Muscle layer of duodenum (tissue), 2 donors: ENCODE results near the gene ARID1B.
"Not testable (repeated sequence)": the region's sequence is repeated elsewhere in the genome, so short reads cannot be mapped to it uniquely, and the experiment has no call there.

Experiments used
- H3K27ac ChIP-seq: one replicate; pipeline ENCODE4 v1.7.0; 2013; ENCODE audit warnings: mild to moderate bottlenecking, low read length
- H3K27me3 ChIP-seq: one replicate; pipeline ENCODE4 v1.7.0; 2013; ENCODE audit warnings: low read depth, mild to moderate bottlenecking, control low read depth, low read length
- H3K36me3 ChIP-seq, 2 donors: one replicate each; pipeline ENCODE4 v1.7.0; 2013; ENCODE audit warnings: low read length in 2 of 2, control low read depth in 1 of 2, mild to moderate bottlenecking in 1 of 2; ENCODE audit not compliant: insufficient read depth in 2 of 2, control insufficient read depth in 1 of 2
- H3K4me1 ChIP-seq, 2 donors: one replicate each; pipeline ENCODE4 v1.7.0; 2013; ENCODE audit warnings: low read length in 2 of 2, mild to moderate bottlenecking in 2 of 2, control low read depth in 1 of 2, moderate library complexity in 1 of 2; ENCODE audit not compliant: insufficient read depth in 2 of 2, control insufficient read depth in 1 of 2
- H3K4me3 ChIP-seq, 2 donors: one replicate each; pipeline ENCODE4 v1.7.0; 2013; ENCODE audit warnings: low read length in 2 of 2, low read depth in 1 of 2, mild to moderate bottlenecking in 1 of 2
- H3K9me3 ChIP-seq, 2 donors: one replicate each; pipeline ENCODE4 v1.7.0; 2013; ENCODE audit warnings: low read length in 2 of 2, control low read depth in 1 of 2, mild to moderate bottlenecking in 1 of 2; ENCODE audit not compliant: control insufficient read depth in 1 of 2
- donor health status: healthy.

ARID1B gene

DNA sequence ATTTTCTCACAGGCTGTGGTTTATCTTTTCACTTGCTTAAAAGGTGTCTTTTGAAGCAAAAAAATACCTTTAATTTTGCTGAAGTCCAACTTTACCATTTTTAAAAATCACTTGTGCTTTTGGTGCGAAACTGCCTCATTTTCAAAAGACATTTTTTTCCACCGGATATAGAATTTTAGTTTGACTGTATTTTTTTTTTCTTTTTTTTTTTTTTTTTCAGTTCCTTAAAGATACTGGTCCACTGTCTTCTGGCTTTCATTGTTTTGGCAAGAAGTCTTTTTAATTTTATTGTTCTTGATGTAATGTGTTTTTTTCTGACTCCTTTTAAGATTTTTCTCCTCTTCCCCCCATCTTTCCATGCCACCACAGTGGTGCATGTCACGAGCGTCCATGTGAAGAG lies 198.2 kb downstream of the ARID1B start:
- H3K36me3 ChIP-seq = no peaks in the 10 kb centered on the region
- H3K4me1 ChIP-seq = peaks cover 5 to 26% of the 10 kb centered on the region in 2 donors
- no peaks in the 10 kb centered on the region for H3K27me3 ChIP-seq
- H3K27ac ChIP-seq = no peak overlapping the region
- no peak overlapping the region for H3K4me3 ChIP-seq
- no peaks in the 10 kb centered on the region for H3K9me3 ChIP-seq

DNA sequence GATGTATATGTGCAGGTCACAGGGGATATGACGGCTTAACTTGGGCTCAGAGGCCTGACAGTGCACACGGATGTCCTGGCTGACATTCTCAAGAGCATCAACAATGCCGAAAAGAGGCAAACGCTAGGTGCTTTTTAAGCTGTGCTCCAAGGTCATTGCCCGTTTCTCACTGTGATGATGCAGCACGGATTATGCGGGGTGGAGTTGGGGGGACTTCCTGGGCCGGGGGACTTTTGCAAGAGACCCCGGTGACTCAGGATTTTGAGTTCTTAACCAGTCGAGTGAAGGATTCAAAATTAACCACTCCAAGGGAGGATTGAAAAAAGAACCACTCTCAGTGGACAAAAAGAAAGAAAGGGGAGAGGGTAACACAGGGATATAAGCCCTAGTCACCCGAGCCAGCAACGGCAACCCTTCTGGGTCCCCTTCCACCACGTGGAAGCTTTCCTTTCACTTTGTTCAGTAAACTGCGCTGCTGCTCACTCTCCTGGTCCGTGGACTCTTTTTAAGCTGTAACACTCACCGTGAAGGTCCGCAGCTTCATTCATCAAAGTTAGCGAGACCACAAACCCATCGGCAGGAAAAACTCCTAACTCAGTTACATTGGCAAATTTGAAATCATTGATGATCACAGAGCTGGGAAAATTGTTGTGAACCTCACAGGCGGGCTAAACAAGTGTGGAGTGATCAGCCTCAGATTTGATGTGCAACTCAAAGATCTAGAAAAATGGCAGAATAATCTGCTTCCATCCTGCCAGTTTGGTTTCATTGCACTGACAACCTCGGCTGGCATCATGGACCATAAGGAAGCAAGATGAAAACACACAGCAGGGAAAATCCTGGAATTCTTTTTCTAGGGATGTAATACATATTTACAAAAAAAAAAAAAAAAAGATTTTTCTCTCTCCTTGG lies 199.3 kb downstream of the ARID1B start:
- no peak overlapping the region for H3K27ac ChIP-seq
- peaks cover 5 to 22% of the 10 kb centered on the region in 2 donors for H3K4me1 ChIP-seq

DNA sequence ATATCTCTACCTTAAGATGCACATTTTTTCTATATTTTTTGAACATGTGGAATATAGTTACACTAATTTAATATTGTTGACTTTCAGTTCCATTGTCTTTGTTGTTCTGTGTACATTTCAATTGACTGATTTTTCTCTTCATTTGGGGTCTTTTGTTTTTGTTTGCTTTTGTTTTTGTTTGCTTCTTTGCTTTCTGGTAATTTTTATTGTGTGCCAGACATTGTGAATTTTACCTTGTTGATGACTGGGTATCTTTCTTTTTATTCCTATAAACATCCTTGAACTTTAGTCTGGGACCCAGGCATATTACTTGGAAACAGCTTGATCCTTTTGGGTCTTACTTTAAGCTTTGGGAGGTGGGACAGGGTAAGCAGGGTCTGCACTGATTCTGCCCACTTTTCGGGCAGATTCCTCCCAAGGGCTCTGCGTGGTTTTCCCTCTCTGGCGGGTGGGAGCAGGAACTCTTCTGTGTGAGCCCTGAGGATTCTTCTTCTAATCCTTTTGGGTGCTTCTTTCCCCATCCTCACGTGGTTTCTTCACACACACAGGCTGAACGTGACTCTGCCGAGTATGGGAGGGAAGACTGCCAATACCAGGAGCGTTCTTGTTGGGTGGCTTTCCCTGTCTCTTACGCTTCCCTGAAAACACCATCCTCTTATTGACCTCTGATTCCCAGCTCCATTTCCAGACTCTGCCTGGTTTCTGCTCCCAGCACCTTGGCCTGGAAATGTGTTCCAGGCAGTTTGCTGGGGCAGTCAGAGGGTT lies 200.5 kb downstream of the ARID1B start:
- H3K9me3 ChIP-seq = no peaks in the 10 kb centered on the region
- no peak overlapping the region for H3K4me3 ChIP-seq
- H3K4me1 ChIP-seq = peaks cover 5 to 22% of the 10 kb centered on the region in 2 donors
- H3K27ac ChIP-seq = peak overlapping the region; percentile 33
- no peaks in the 10 kb centered on the region for H3K36me3 ChIP-seq
- no peaks in the 10 kb centered on the region for H3K27me3 ChIP-seq

More for the DNA sequence above, 199.3 kb downstream of the ARID1B start:
- Histone ChIP-seq H3K4me3 (peak overlapping the region; percentile 49 to 52), H3K27me3 (no peaks in the 10 kb centered on the region), H3K9me3 (no peaks in the 10 kb centered on the region), H3K36me3 (no peaks in the 10 kb centered on the region)

DNA sequence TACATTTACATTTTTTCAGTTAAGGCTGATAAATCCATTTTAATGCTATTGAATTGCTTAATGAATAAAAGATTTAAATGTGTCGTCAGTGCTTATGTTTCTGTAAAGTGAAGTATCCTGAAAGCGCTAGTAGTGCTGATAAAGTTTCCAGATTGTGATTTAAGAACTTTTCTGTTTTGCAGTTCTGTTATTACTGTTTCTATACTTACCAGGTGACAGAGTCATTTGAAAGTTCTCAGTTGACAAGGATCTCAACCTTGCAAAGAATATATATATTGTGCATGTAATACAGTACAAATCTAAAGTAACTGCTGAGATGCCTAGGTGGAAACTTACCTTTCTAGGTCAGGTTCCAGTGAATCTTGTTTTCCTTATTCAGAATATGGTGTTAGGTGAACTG lies 201.8 kb downstream of the ARID1B start:
- peaks cover 5 to 24% of the 10 kb centered on the region in 2 donors for H3K4me1 ChIP-seq
- no peaks in the 10 kb centered on the region for H3K27me3 ChIP-seq
- H3K36me3 ChIP-seq = no peaks in the 10 kb centered on the region
- no peak overlapping the region for H3K27ac ChIP-seq
- H3K9me3 ChIP-seq = no peaks in the 10 kb centered on the region
- no peak overlapping the region for H3K4me3 ChIP-seq

DNA sequence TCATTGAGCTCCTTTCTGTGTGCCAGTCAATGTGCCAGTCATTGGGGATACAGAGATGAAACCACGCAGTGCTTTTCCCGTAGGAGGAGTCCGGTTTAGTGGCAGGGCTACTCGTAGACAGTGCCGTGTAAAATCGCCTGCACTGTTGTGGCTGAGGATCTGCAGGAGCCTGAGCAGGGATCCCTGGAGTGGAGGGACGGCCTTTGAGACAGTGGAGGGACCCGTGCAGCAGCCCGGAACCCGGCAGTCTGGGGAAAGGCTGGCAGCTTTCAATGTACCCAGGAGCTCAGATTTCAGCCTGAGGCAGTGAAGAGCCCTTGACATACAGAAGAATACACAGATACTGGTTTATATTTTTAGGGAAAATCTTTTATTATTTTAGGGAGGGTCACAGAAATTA lies 203.3 kb downstream of the ARID1B start:
- Histone ChIP-seq H3K4me3 (no peak overlapping the region), H3K36me3 (no peaks in the 10 kb centered on the region), H3K4me1 (peaks cover 5 to 33% of the 10 kb centered on the region in 2 donors), H3K9me3 (no peaks in the 10 kb centered on the region), H3K27me3 (no peaks in the 10 kb centered on the region), H3K27ac (no peak overlapping the region)

DNA sequence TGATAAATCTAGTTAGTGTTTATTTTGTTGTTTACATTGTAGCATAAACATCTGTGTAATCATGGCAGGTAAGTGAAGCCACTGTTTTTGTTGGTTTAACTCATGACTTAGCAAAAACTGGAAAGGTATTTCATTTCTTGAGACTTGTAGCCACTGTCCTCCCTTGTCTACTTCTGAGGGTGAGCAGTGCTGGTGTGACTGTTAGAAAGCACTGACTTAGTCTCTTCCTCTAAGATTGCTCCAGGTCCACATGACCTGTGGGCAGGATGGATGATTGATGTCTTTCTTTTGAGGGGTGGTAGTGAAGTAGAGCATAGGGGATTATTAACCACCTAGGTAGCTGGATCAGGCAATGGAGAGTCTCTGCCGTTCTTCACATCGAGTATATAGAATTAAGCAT lies 203.8 kb downstream of the ARID1B start:
- Histone ChIP-seq H3K27me3 (no peaks in the 10 kb centered on the region), H3K4me1 (peaks cover 5 to 30% of the 10 kb centered on the region in 2 donors), H3K36me3 (no peaks in the 10 kb centered on the region), H3K27ac (no peak overlapping the region), H3K4me3 (no peak overlapping the region), H3K9me3 (no peaks in the 10 kb centered on the region)

DNA sequence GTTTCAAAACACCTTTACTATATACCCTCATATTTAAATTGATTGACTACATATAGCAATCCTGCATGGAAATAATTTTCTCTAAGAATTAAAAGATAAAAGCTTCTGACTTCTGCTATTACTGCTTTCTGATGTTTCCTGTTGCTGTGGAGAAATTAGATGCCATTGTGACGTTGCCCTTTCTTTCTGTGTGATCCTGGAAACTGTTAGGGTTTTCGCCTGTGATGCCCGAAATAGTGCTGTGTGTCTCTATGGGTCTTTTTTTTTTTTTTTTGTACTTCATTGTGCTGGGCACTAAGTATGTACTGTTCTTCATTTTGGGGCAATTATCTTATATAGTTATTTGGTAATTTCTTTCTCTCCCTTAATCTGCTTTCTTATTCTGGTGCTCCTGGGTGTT lies 205.0 kb downstream of the ARID1B start:
- Histone ChIP-seq H3K27ac (no peak overlapping the region), H3K4me3 (no peak overlapping the region), H3K27me3 (no peaks in the 10 kb centered on the region), H3K36me3 (no peaks in the 10 kb centered on the region), H3K9me3 (no peaks in the 10 kb centered on the region), H3K4me1 (peaks cover 5 to 27% of the 10 kb centered on the region in 2 donors)

DNA sequence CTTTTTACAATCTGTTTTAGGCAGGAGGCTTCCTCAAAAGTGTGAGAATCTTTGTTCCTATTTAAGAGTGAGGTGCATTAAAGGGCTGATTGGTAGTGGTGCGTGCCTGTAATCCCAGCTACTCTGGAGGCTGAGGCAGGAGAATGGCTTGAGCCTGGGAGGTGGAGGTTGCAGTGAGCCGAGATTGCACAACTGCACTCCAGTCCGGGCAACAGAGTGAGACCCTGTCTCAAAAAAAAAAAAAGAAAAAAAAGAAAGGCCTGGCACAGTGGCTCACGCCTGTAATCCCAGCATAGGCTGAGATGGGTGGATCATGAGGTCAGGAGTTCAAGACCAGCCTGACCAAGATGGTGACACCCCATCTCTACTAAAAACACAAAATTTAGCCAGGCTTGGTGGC lies 205.7 kb downstream of the ARID1B start:
- H3K4me1 ChIP-seq = peaks cover under 1 to 23% of the 10 kb centered on the region in 2 donors

DNA sequence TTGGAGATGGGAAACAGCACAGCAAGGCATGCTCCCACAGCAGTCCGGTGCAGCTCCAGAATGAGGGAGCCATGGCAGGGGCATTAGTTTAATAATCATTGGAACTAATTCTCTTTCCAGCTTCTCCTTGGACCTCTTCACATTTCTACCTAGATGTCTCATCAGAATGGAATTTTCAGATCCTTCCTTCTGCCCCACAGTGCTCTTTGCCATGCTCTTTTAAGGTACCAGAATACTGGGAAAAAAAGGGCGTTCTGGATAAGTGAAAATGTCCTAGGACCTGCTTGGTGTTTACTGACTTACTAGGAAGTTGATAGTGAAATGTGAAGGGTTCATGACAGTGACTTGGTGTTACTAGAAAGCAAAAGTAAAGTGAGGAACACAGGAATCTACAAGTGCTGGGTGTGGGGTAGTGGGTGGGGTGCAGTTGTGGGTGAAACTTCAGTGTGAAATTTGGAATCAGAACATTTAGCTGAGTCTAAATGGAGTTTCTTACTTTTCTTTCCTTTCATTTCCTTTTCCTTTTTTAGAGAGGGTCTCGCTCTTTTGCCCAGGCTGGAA lies 207.1 kb downstream of the ARID1B start:
- no peaks in the 10 kb centered on the region for H3K9me3 ChIP-seq
- H3K27me3 ChIP-seq = no peaks in the 10 kb centered on the region
- H3K36me3 ChIP-seq = no peaks in the 10 kb centered on the region
- H3K4me3 ChIP-seq = no peak overlapping the region
- H3K27ac ChIP-seq = no peak overlapping the region
- peaks cover 5 to 21% of the 10 kb centered on the region in 2 donors for H3K4me1 ChIP-seq

More for the DNA sequence above, 205.7 kb downstream of the ARID1B start:
- H3K27ac ChIP-seq, H3K36me3 ChIP-seq, H3K9me3 ChIP-seq, H3K27me3 ChIP-seq, H3K4me3 ChIP-seq: not testable (repeated sequence)

DNA sequence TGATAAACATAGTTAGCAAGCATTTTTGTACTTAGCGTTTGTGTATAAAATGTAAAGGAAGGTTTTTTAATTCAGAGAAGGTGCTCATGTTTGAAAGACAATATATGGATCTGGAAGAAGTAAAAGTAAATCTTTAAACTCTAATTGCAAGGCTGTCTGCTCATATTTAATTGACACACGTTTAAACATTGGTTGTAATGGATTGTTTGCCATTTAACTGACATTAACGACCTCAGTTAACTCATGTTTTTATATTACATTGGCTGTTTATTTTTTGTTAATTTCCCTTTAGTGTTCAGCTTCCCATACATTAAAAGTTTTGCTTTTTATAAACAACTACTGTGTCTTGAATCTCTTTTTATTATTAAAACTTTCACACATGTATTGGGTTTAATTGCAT lies 208.1 kb downstream of the ARID1B start:
- peaks cover 5 to 21% of the 10 kb centered on the region in 2 donors for H3K4me1 ChIP-seq
- no peak overlapping the region for H3K4me3 ChIP-seq
- no peaks in the 10 kb centered on the region for H3K27me3 ChIP-seq

More for the DNA sequence above, 208.1 kb downstream of the ARID1B start:
- Histone ChIP-seq H3K9me3 (no peaks in the 10 kb centered on the region), H3K27ac (no peak overlapping the region), H3K36me3 (no peaks in the 10 kb centered on the region)
